Adrenal gland (tissue), 12 donors: ENCODE results near the gene SUPT4H1. TPM values are rescaled to one million over a fixed set of nuclear protein-coding genes. Genes with fewer than 3 reads are reported as not detected.
"Not testable (repeated sequence)": the region's sequence is repeated elsewhere in the genome, so short reads cannot be mapped to it uniquely, and the experiment has no call there.

Source experiments
- DNase-seq, 7 donors: peaks; one replicate each; pipeline ENCODE4 v3.0.0-alpha.2; 2019 to 2020
- H3K27ac ChIP-seq, 5 donors: fragments of 200-600 bp; sonication (generic) in 4 of 5; 1 replicate in 3 of 5; 2 replicates in 2 of 5; pipeline versions ENCODE4 v1.5.1 to v1.8.0; 2016 to 2020; ENCODE audit warnings: mild to moderate bottlenecking in 1 of 5
- H3K27me3 ChIP-seq: fragments of 200-600 bp; 2 replicates; pipeline ENCODE4 v1.8.0; 2021
- H3K36me3 ChIP-seq, 2 donors: fragments of 200-600 bp; replicated peaks in 1 of 2; 1 replicate in 1 of 2; 2 replicates in 1 of 2; pipeline versions ENCODE4 v1.5.1 to v1.8.0; 2018 to 2022
- H3K4me1 ChIP-seq, 2 donors: fragments of 200-600 bp; replicated peaks in 1 of 2; 1 replicate in 1 of 2; 2 replicates in 1 of 2; pipeline versions ENCODE4 v1.5.1 to v1.8.0; 2018 to 2021
- H3K4me3 ChIP-seq, 4 donors: fragments of 200-600 bp; sonication (generic) in 3 of 4; one replicate each; pipeline ENCODE4 v1.5.1; 2016 to 2018
- H3K9me3 ChIP-seq, 3 donors: fragments of 200-600 bp; sonication (generic) in 1 of 3; replicated peaks in 1 of 3; 1 replicate in 2 of 3; 2 replicates in 1 of 3; pipeline versions ENCODE4 v1.5.1 to v1.8.0; 2016 to 2021
- CTCF ChIP-seq, 6 experiments: fragments of 450-650 bp in 4 of 6; fragments of 200-600 bp in 2 of 6; sonication (generic) in 1 of 6; IDR thresholded peaks; 1 replicate in 5 of 6; 2 replicates in 1 of 6; pipeline versions ENCODE4 v1.5.1 to v1.8.0; 2016 to 2021; ENCODE audit warnings: antibody characterized with exemption in 6 of 6, mild to moderate bottlenecking in 2 of 6, moderate library complexity in 1 of 6
- POLR2A ChIP-seq, 2 donors: fragments of 450-650 bp; IDR thresholded peaks; one replicate each; pipeline ENCODE4 v1.6.1; 2017; ENCODE audit warnings: antibody characterized with exemption in 2 of 2, mild to moderate bottlenecking in 2 of 2, moderate library complexity in 1 of 2
- WGBS, 4 donors: extraction: QIAGEN DNeasy Blood & Tissue Kit in 2 of 4; methylation state at CpG; one replicate each; pipeline versions ENCODE4 v1.1.5 to v1.1.7; 2013 to 2017; 5-methylcytosine and 5-hydroxymethylcytosine counted together
- intact Hi-C, 2 donors: fragments of 100-400 bp; cut with DNase I; formaldehyde crosslinking; loops; one replicate each; pipeline versions ENCODE4 v1.14.1 to v1.15.0; 2022 to 2023
- polyA plus RNA-seq, 3 donors: library from polyadenylated mRNA; stranded (reverse); fragments of 200-250 nt in 2 of 3; fragments of 350-450 nt in 1 of 3; fragmentation: Illumina TruSeq in 1 of 3; extraction: RNeasy Lipid Tissue Mini Kit (QIAGEN cat#74804) in 1 of 3; gene quantifications; one replicate each; pipeline ENCODE4 v1.2.3, GENCODE V29; 2013 to 2014
- total RNA-seq, 9 donors: library from RNA; depleted of rRNA in 4 of 9; stranded (reverse); fragments of >200 nt in 4 of 9; fragments of 120-200 nt in 1 of 9; fragmentation: NEBNext Ultra II Directional in 1 of 9; extraction: Animal tissue kit (Norgen Biotek cat#: 25700) in 1 of 9; gene quantifications; one replicate each; pipeline versions ENCODE4 v1.1.0 to v1.2.4, GENCODE V29; 2013 to 2023
- donor health status: healthy with polysubstance abuse.
- donor health status: Bipolar disorder and iron deficiency.
- donor health status: DM: yes; HTN: yes; CAD: no.
- donor health status: DM: no; HTN: no; CAD: no.
- donor health status: DM: no; HTN: no; CAD: no.
- donor health status: DM: yes; HTN: yes; CAD: no.

The SUPT4H1 gene
- total and polyA plus RNA-seq, 12 donors, result 58.6 to 178 (median 90.3) TPM

GRCh38 chr17:58343131-58343530 is 8.9 kb downstream of the SUPT4H1 start:
- no peak for DNase-seq
- H3K4me3 ChIP-seq, result no peak overlapping the region
- no peaks in the 10 kb centered on the region for H3K27me3 ChIP-seq
- intact Hi-C loops, result no loop called here
- H3K27ac ChIP-seq, result no peak overlapping the region
- WGBS, 4 donors, result 94 to 97% (median 95%) methylated on average over 3 to 4 of the region's 4 CpGs
- TF ChIP-seq POLR2A (IDR thresholded peaks at IDR 0.05) (no peak), CTCF (IDR thresholded peaks at IDR 0.05) (no peak)
- peaks cover 4 to 7% of the 10 kb centered on the region in 2 donors for H3K4me1 ChIP-seq
- peaks cover 0 to 37% of the 10 kb centered on the region in 2 donors for H3K36me3 ChIP-seq
- H3K9me3 ChIP-seq, result no peaks in the 10 kb centered on the region

GRCh38 chr17:58341861-58342475 is 10.0 kb downstream of the SUPT4H1 start:
- TF ChIP-seq POLR2A (IDR thresholded peaks at IDR 0.05), result no peak
- TF ChIP-seq CTCF (IDR thresholded peaks at IDR 0.05), result no peak
- intact Hi-C loops, result no loop called here
- WGBS, 4 donors, result 80 to 86% (median 84%) methylated on average over 4 of the region's 4 CpGs
- no peak for DNase-seq
- Histone ChIP-seq H3K4me1 (peaks cover 15 to 19% of the 10 kb centered on the region in 2 donors), H3K27ac (no peak overlapping the region), H3K36me3 (peaks cover 0 to 25% of the 10 kb centered on the region in 2 donors), H3K4me3 (no peak overlapping the region), H3K27me3 (no peaks in the 10 kb centered on the region), H3K9me3 (no peaks in the 10 kb centered on the region)

GRCh38 chr17:58341136-58341860 is 10.7 kb downstream of the SUPT4H1 start:
- H3K9me3 ChIP-seq, H3K27me3 ChIP-seq, H3K4me3 ChIP-seq, H3K27ac ChIP-seq, intact Hi-C loops, DNase-seq: not testable (repeated sequence)
- peaks cover 21 to 25% of the 10 kb centered on the region in 2 donors for H3K4me1 ChIP-seq
- WGBS, 4 donors, result 93 to 97% (median 95%) methylated on average over 11 of the region's 11 CpGs
- peaks cover 0 to 18% of the 10 kb centered on the region in 2 donors for H3K36me3 ChIP-seq

GRCh38 chr17:58340405-58340876 is 11.6 kb downstream of the SUPT4H1 start:
- Histone ChIP-seq H3K27me3 (no peaks in the 10 kb centered on the region), H3K4me1 (peaks cover 30 to 34% of the 10 kb centered on the region in 2 donors), H3K4me3 (no peak overlapping the region), H3K36me3 (peaks cover 0 to 10% of the 10 kb centered on the region in 2 donors), H3K9me3 (no peaks in the 10 kb centered on the region), H3K27ac (peak overlapping the region in 3 of 5 donors; percentile 72 to 96 (median 92))
- WGBS, 4 donors, result 78 to 93% (median 84%) methylated on average over 5 of the region's 5 CpGs
- DNase-seq, result no peak
- intact Hi-C loops, result no loop called here
- no peak for TF ChIP-seq POLR2A (IDR thresholded peaks at IDR 0.05)
- TF ChIP-seq CTCF (IDR thresholded peaks at IDR 0.05), result no peak
